Activated naive CD4-positive, alpha-beta T cell treated with anti-CD3 and anti-CD28 coated beads, Interleukin-2, amount 10 ng/mL, durations not matched to agents 7 days and 5 days (primary cell): ENCODE results near the gene CELF2.
A peak's percentile ranks its signal among the peaks of the same experiment; 100 is the strongest.

Experiments
- CTCF ChIA-PET: fragments of 350-600 bp; sonication (Branson Sonifier 250); formaldehyde crosslinking; loops from one replicate; lab custom pipeline; 2021; ENCODE audit warnings: antibody characterized with exemption; lab: Charles Lee
- DNase-seq: peaks from one replicate; pipeline ENCODE4 v3.0.0-alpha.2; 2020
- H3K27ac Mint-ChIP-seq: one replicate; pipeline ENCODE4 v1.8.0; 2021; ENCODE audit warnings: mild to moderate bottlenecking, moderate library complexity, mixed read lengths
- H3K27me3 Mint-ChIP-seq: one replicate; pipeline ENCODE4 v1.8.0; 2021; ENCODE audit warnings: mild to moderate bottlenecking, mixed read lengths
- H3K36me3 Mint-ChIP-seq: one replicate; pipeline ENCODE4 v1.8.0; 2021; ENCODE audit warnings: mixed read lengths
- H3K4me1 Mint-ChIP-seq: one replicate; pipeline ENCODE4 v1.8.0; 2021; ENCODE audit warnings: mixed read lengths
- H3K4me3 Mint-ChIP-seq: one replicate; pipeline ENCODE4 v1.8.0; 2021; ENCODE audit warnings: mild to moderate bottlenecking, moderate library complexity, mixed read lengths
- H3K9me3 Mint-ChIP-seq: one replicate; pipeline ENCODE4 v1.8.0; 2021; ENCODE audit warnings: mixed read lengths

CELF2 gene

GRCh38 chr10:11153245-11153644, 135.6 kb downstream of the CELF2 start:
- CTCF ChIA-PET = interaction anchor here (0.9 kb wide), 1 partner anchor 10 kb away, joined by 3 read pairs; no protein-coding TSS in a partner anchor
- DNase-seq = no peak
- H3K4me1 Mint-ChIP-seq = peaks cover 93% of the 10 kb centered on the region
- H3K4me3 Mint-ChIP-seq = no peak overlapping the region
- H3K27me3 Mint-ChIP-seq = no peaks in the 10 kb centered on the region
- no peaks in the 10 kb centered on the region for H3K9me3 Mint-ChIP-seq
- peaks cover 8% of the 10 kb centered on the region for H3K36me3 Mint-ChIP-seq
- no peak overlapping the region for H3K27ac Mint-ChIP-seq

- Mint-ChIP-seq H3K27me3 (no peaks in the 10 kb centered on the region), H3K4me3 (no peak overlapping the region), H3K27ac (no peak overlapping the region), H3K4me1 (peaks cover 93% of the 10 kb centered on the region), H3K36me3 (peaks cover 11% of the 10 kb centered on the region), H3K9me3 (no peaks in the 10 kb centered on the region)
- no peak for DNase-seq
- CTCF ChIA-PET = no interaction called here
Observed at GRCh38 chr10:11153766-11154165, 136.1 kb downstream of the CELF2 start.

GRCh38 chr10:11154333-11154732, 136.7 kb downstream of the CELF2 start:
- H3K4me1 Mint-ChIP-seq = peaks cover 87% of the 10 kb centered on the region
- H3K27ac Mint-ChIP-seq = peak overlapping the region; percentile 58
- no peak overlapping the region for H3K4me3 Mint-ChIP-seq
- DNase-seq = no peak
- no peaks in the 10 kb centered on the region for H3K27me3 Mint-ChIP-seq
- no peaks in the 10 kb centered on the region for H3K9me3 Mint-ChIP-seq
- peaks cover 11% of the 10 kb centered on the region for H3K36me3 Mint-ChIP-seq
- CTCF ChIA-PET = no interaction called here

GRCh38 chr10:11154849-11155498, 137.3 kb downstream of the CELF2 start:
- Mint-ChIP-seq H3K27ac (peak overlapping the region; percentile 58), H3K4me1 (peaks cover 85% of the 10 kb centered on the region), H3K9me3 (peaks cover 2% of the 10 kb centered on the region), H3K27me3 (no peaks in the 10 kb centered on the region), H3K36me3 (peaks cover 13% of the 10 kb centered on the region), H3K4me3 (no peak overlapping the region)
- CTCF ChIA-PET = no interaction called here
- DNase-seq = no peak

GRCh38 chr10:11156480-11156879, 138.8 kb downstream of the CELF2 start:
- Mint-ChIP-seq H3K27me3 (no peaks in the 10 kb centered on the region), H3K36me3 (peaks cover 15% of the 10 kb centered on the region), H3K9me3 (peaks cover 2% of the 10 kb centered on the region), H3K4me3 (no peak overlapping the region), H3K27ac (no peak overlapping the region), H3K4me1 (peaks cover 82% of the 10 kb centered on the region)
- CTCF ChIA-PET = no interaction called here
- no peak for DNase-seq

GRCh38 chr10:11157292-11158076, 139.8 kb downstream of the CELF2 start:
- H3K36me3 Mint-ChIP-seq = peaks cover 23% of the 10 kb centered on the region
- H3K27ac Mint-ChIP-seq = peak overlapping the region; percentile 1
- CTCF ChIA-PET = no interaction called here
- H3K4me1 Mint-ChIP-seq = peaks cover 82% of the 10 kb centered on the region
- H3K27me3 Mint-ChIP-seq = no peaks in the 10 kb centered on the region
- DNase-seq = no peak
- H3K9me3 Mint-ChIP-seq = peaks cover 2% of the 10 kb centered on the region
- H3K4me3 Mint-ChIP-seq = no peak overlapping the region

- Mint-ChIP-seq H3K4me1 (peaks cover 82% of the 10 kb centered on the region), H3K27ac (no peak overlapping the region), H3K4me3 (no peak overlapping the region), H3K27me3 (no peaks in the 10 kb centered on the region), H3K36me3 (peaks cover 22% of the 10 kb centered on the region), H3K9me3 (peaks cover 2% of the 10 kb centered on the region)
- CTCF ChIA-PET = no interaction called here
- DNase-seq = no peak
Observed at GRCh38 chr10:11158080-11158479, 140.4 kb downstream of the CELF2 start.

- Mint-ChIP-seq H3K4me3 (no peak overlapping the region), H3K36me3 (peaks cover 20% of the 10 kb centered on the region), H3K4me1 (peaks cover 71% of the 10 kb centered on the region), H3K27ac (no peak overlapping the region), H3K27me3 (no peaks in the 10 kb centered on the region), H3K9me3 (peaks cover 2% of the 10 kb centered on the region)
- no peak for DNase-seq
- CTCF ChIA-PET = interaction anchor here (1.5 to 1.9 kb wide), 3 partner anchors 10 to 36 kb away, joined by 3 to 6 read pairs (median 5); no protein-coding TSS in a partner anchor
Observed at GRCh38 chr10:11159543-11160215, 142.0 kb downstream of the CELF2 start.

- CTCF ChIA-PET = interaction anchor here (1.9 kb wide), 1 partner anchor 12 kb away, joined by 6 read pairs; no protein-coding TSS in a partner anchor
- Mint-ChIP-seq H3K4me1 (peaks cover 61% of the 10 kb centered on the region), H3K4me3 (no peak overlapping the region), H3K27me3 (no peaks in the 10 kb centered on the region), H3K36me3 (peaks cover 25% of the 10 kb centered on the region), H3K9me3 (peaks cover 2% of the 10 kb centered on the region), H3K27ac (no peak overlapping the region)
- DNase-seq = no peak
Observed at GRCh38 chr10:11161096-11161495, 143.4 kb downstream of the CELF2 start.

- Mint-ChIP-seq H3K27ac (no peak overlapping the region), H3K36me3 (peaks cover 34% of the 10 kb centered on the region), H3K9me3 (peaks cover 2% of the 10 kb centered on the region), H3K4me1 (peaks cover 53% of the 10 kb centered on the region), H3K27me3 (no peaks in the 10 kb centered on the region), H3K4me3 (no peak overlapping the region)
- no peak for DNase-seq
- CTCF ChIA-PET = interaction anchor here (1.9 kb wide), 1 partner anchor 13 kb away, joined by 6 read pairs; no protein-coding TSS in a partner anchor
Observed at GRCh38 chr10:11161910-11162309, 144.2 kb downstream of the CELF2 start.

GRCh38 chr10:11162828-11163599, 145.3 kb downstream of the CELF2 start:
- Mint-ChIP-seq H3K4me3 (no peak overlapping the region), H3K4me1 (peaks cover 44% of the 10 kb centered on the region), H3K36me3 (peaks cover 33% of the 10 kb centered on the region), H3K27ac (no peak overlapping the region), H3K27me3 (no peaks in the 10 kb centered on the region), H3K9me3 (peaks cover 2% of the 10 kb centered on the region)
- CTCF ChIA-PET = interaction anchor here (0.8 to 7.9 kb wide), 8 partner anchors 10 to 63 kb away, joined by 3 to 75 read pairs (median 18); no protein-coding TSS in a partner anchor
- DNase-seq = peak; percentile 88

- H3K27ac Mint-ChIP-seq = no peak overlapping the region
Observed at GRCh38 chr10:11163780-11164550, 146.3 kb downstream of the CELF2 start.

GRCh38 chr10:11164551-11164802, 146.8 kb downstream of the CELF2 start:
- H3K4me3 Mint-ChIP-seq = no peak overlapping the region
- DNase-seq = no peak
- no peak overlapping the region for H3K27ac Mint-ChIP-seq
- peaks cover 36% of the 10 kb centered on the region for H3K4me1 Mint-ChIP-seq
- CTCF ChIA-PET = interaction anchor here (1.2 to 7.9 kb wide), 10 partner anchors 8 to 70 kb away, joined by 3 to 75 read pairs (median 16); no protein-coding TSS in a partner anchor
- H3K9me3 Mint-ChIP-seq = peaks cover 2% of the 10 kb centered on the region
- H3K27me3 Mint-ChIP-seq = no peaks in the 10 kb centered on the region
- peaks cover 30% of the 10 kb centered on the region for H3K36me3 Mint-ChIP-seq

More at GRCh38 chr10:11163780-11164550, 146.3 kb downstream of the CELF2 start:
- peaks cover 2% of the 10 kb centered on the region for H3K9me3 Mint-ChIP-seq
- CTCF ChIA-PET = interaction anchor here (1.2 to 7.9 kb wide), 9 partner anchors 9 to 71 kb away, joined by 3 to 75 read pairs (median 16); no protein-coding TSS in a partner anchor
- H3K27me3 Mint-ChIP-seq = no peaks in the 10 kb centered on the region
- H3K4me1 Mint-ChIP-seq = peaks cover 36% of the 10 kb centered on the region
- H3K36me3 Mint-ChIP-seq = peaks cover 30% of the 10 kb centered on the region
- peak; percentile 49 for DNase-seq
- no peak overlapping the region for H3K4me3 Mint-ChIP-seq
